ENCODE measurements around the gene OXLD1.

OXLD1 gene

DNA sequence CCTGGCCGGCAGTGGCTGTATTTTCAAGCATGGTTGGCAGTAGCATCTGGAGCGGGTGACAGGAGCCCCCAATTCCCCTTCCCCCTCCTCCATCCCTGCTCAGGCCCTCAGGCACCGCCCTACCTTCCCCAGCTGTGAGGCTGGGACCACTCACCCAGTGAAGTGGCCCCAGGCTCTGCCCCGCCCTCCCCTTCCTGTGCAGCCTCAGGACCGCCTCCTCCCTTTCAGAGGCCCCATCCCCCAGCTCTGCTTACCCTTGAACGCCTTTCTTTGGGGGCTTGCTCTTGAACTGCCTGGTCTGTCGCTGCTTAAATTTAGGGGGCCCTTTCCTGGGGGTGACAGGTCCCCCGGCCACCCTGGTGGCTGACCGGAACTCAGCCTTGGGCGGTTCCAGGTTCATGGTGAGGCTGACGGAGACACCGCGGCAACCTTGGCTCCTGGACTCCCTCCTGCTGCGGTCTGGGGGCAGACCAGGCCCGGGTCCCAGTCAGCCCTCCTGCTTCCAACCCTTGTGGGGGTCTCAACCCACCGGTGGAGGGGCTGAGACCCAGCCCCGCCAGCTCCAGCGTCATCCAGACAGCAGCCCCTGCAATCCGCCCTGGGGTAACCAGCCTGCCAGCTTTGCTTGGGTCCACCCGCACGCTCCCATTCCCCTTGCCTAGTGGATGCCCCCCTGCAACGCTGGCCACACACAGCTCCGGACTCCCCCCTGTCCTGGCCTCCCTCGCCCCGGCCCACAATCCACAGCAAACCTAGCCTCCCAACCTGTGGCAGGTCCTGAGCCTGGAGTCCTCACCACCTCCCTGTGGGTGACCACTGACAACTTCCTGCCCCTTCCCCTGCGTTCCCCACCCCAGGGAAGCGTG is 13.3 kb downstream of the OXLD1 start:
- H3K36me3 ChIP-seq = no peaks in the 10 kb centered on the region
- peaks cover 0 to 5% (median 0%) of the 10 kb centered on the region in 4 donors for H3K4me1 ChIP-seq
- no peak for DNase-seq
- no peak for TF ChIP-seq CTCF (IDR thresholded peaks at IDR 0.05)
- intact Hi-C loops (cut with DNase I; ENCODE audit: low total_unique reads) = no loop called here
- peaks cover 0 to 76% of the 10 kb centered on the region in 2 donors for H3K27me3 ChIP-seq
- H3K9me3 ChIP-seq = no peaks in the 10 kb centered on the region
- no peak overlapping the region for H3K4me3 ChIP-seq
- no peak overlapping the region for H3K27ac ChIP-seq

DNA sequence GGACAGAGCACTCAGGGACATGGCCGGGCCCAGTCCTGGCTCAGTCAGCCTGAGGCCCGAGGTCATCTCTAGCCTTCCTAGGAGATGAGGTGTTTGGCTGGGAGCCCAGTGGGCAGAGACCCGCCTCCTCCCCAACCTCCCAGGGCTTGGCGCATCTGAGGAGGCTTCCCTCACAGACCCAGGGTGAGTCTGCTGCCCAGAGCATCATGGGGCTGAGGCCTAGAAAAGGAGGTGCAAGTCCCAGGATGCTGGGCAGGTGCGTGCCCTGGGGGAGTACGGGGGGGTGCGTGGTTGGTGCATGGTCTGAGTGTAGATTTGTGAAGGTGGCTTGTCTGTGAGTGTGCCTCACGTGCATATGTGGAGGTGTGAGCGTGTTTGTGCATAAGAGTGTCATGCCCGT is 14.7 kb downstream of the OXLD1 start:
- H3K27me3 ChIP-seq = peaks cover 0 to 90% of the 10 kb centered on the region in 2 donors
- intact Hi-C loops (cut with DNase I; ENCODE audit: low total_unique reads) = no loop called here
- peaks cover 0 to 10% (median 0%) of the 10 kb centered on the region in 4 donors for H3K4me1 ChIP-seq
- H3K36me3 ChIP-seq = no peaks in the 10 kb centered on the region
- no peak for TF ChIP-seq CTCF (IDR thresholded peaks at IDR 0.05)
- no peak overlapping the region for H3K27ac ChIP-seq
- H3K4me3 ChIP-seq = no peak overlapping the region
- no peaks in the 10 kb centered on the region for H3K9me3 ChIP-seq
- no peak for DNase-seq

DNA sequence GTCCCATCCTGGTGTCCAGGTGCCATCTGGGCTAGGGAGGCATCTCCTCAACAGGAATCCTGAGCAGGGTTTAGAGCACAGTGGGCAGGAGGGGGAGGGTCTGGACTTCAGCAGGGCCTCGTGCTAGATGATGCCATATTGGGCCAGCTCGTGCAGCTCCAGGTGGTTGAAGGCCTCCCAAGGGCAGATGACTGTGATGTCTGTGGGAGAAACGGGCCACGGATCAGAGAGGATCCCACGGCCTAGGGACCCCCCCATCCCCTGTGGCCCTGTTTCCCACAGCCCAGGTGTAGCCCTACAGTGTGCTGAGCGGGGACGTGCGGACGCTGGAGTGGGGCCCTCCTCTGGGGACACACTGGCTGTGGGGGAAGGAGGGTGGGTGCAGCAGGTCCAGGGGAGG is 15.5 kb downstream of the OXLD1 start:
- Histone ChIP-seq H3K27me3 (peaks cover 0 to 86% of the 10 kb centered on the region in 2 donors), H3K27ac (no peak overlapping the region), H3K9me3 (no peaks in the 10 kb centered on the region), H3K36me3 (no peaks in the 10 kb centered on the region), H3K4me3 (no peak overlapping the region), H3K4me1 (peaks cover 0 to 10% (median 0%) of the 10 kb centered on the region in 4 donors)
- no peak for DNase-seq
- no peak for TF ChIP-seq CTCF (IDR thresholded peaks at IDR 0.05)
- intact Hi-C loops (cut with DNase I; ENCODE audit: low total_unique reads) = no loop called here

GRCh38 chr17:81648707-81649085 is 17.7 kb downstream of the OXLD1 start:
- intact Hi-C loops (cut with DNase I; ENCODE audit: low total_unique reads) = no loop called here
- H3K4me1 ChIP-seq = peaks cover 0 to 10% (median 0%) of the 10 kb centered on the region in 4 donors
- H3K27ac ChIP-seq = no peak overlapping the region
- no peak for DNase-seq
- TF ChIP-seq CTCF (IDR thresholded peaks at IDR 0.05) = no peak
- peaks cover 0 to 72% of the 10 kb centered on the region in 2 donors for H3K27me3 ChIP-seq
- H3K4me3 ChIP-seq = no peak overlapping the region
- H3K36me3 ChIP-seq = peaks cover 0 to 3% (median 0%) of the 10 kb centered on the region in 3 donors
- H3K9me3 ChIP-seq = no peaks in the 10 kb centered on the region

GRCh38 chr17:81648013-81648706 is 18.2 kb downstream of the OXLD1 start:
- DNase-seq = no peak
- H3K9me3 ChIP-seq = no peaks in the 10 kb centered on the region
- H3K36me3 ChIP-seq = peaks cover 0 to 3% (median 0%) of the 10 kb centered on the region in 3 donors
- H3K27ac ChIP-seq = no peak overlapping the region
- no peak for TF ChIP-seq CTCF (IDR thresholded peaks at IDR 0.05)
- peaks cover 0 to 10% (median 0%) of the 10 kb centered on the region in 4 donors for H3K4me1 ChIP-seq
- H3K4me3 ChIP-seq = no peak overlapping the region
- H3K27me3 ChIP-seq = peaks cover 0 to 67% of the 10 kb centered on the region in 2 donors
- intact Hi-C loops (cut with DNase I; ENCODE audit: low total_unique reads) = no loop called here
